ENCODE results near the gene COLEC12. TPM values are rescaled to one million over a fixed set of nuclear protein-coding genes. Genes with fewer than 3 reads are reported as not detected.

The COLEC12 gene
- total and polyA plus RNA-seq, 2 experiments from 2014 or later, result 23.2 to 28.3 TPM

GRCh38 chr18:377088-377487, 123.4 kb downstream of the COLEC12 start:
- no peaks in the 10 kb centered on the region for H3K36me3 ChIP-seq (replicated peaks; ENCODE audit: insufficient read depth, low read depth)
- no peak for DNase-seq (ENCODE audit: low spot score)
- H3K79me2 ChIP-seq, result peaks cover 2% of the 10 kb centered on the region
- H3K27ac ChIP-seq, result peak overlapping the region; percentile 33
- no peaks in the 10 kb centered on the region for H3K9me3 ChIP-seq (ENCODE audit: low read depth)
- no peak overlapping the region for H3K4me3 ChIP-seq
- H3K4me1 ChIP-seq (ENCODE audit: insufficient read depth), result no peaks in the 10 kb centered on the region
- H3K9me2 ChIP-seq (replicated peaks; ENCODE audit: insufficient read depth), result no peaks in the 10 kb centered on the region
- H4K20me1 ChIP-seq (ENCODE audit: insufficient read depth, poor library complexity, severe bottlenecking), result no peaks in the 10 kb centered on the region
- no peak for TF ChIP-seq EZH2 (IDR thresholded peaks at IDR 0.05; ENCODE audit: borderline replicate concordance)
- TF ChIP-seq EZH2phosphoT487 (IDR thresholded peaks at IDR 0.05; ENCODE audit: low read depth, severe bottlenecking, unreplicated experiment), result no peak
- TF ChIP-seq CTCF (IDR thresholded peaks at IDR 0.05; ENCODE audit: poor library complexity), result no peak
- no peak overlapping the region for H2AFZ ChIP-seq
- H3K27me3 ChIP-seq, result no peaks in the 10 kb centered on the region
- WGBS (ENCODE audit: low lambda C conversion rate, missing lambda C conversion rate), result 49% methylated on average over 10 of the region's 10 CpGs
- H3K4me2 ChIP-seq, result no peak overlapping the region

- H3K36me3 ChIP-seq (replicated peaks; ENCODE audit: insufficient read depth, low read depth), result no peaks in the 10 kb centered on the region
- TF ChIP-seq EZH2phosphoT487 (IDR thresholded peaks at IDR 0.05; ENCODE audit: low read depth, severe bottlenecking, unreplicated experiment) (no peak), CTCF (IDR thresholded peaks at IDR 0.05; ENCODE audit: poor library complexity) (no peak), EZH2 (IDR thresholded peaks at IDR 0.05; ENCODE audit: borderline replicate concordance) (no peak)
- no peaks in the 10 kb centered on the region for H4K20me1 ChIP-seq (ENCODE audit: insufficient read depth, poor library complexity, severe bottlenecking)
- no peak overlapping the region for H3K4me2 ChIP-seq
- WGBS (ENCODE audit: low lambda C conversion rate, missing lambda C conversion rate), result 85% methylated on average over 3 of the region's 3 CpGs
- peak overlapping the region; percentile 33 for H3K27ac ChIP-seq
- no peaks in the 10 kb centered on the region for H3K9me2 ChIP-seq (replicated peaks; ENCODE audit: insufficient read depth)
- H2AFZ ChIP-seq, result no peak overlapping the region
- peaks cover 4% of the 10 kb centered on the region for H3K4me1 ChIP-seq (ENCODE audit: insufficient read depth)
- DNase-seq (ENCODE audit: low spot score), result no peak
- peaks cover 2% of the 10 kb centered on the region for H3K79me2 ChIP-seq
- H3K4me3 ChIP-seq, result no peak overlapping the region
- no peaks in the 10 kb centered on the region for H3K9me3 ChIP-seq (ENCODE audit: low read depth)
- H3K27me3 ChIP-seq, result no peaks in the 10 kb centered on the region
These were observed 124.2 kb downstream of the COLEC12 start for GRCh38 chr18:376311-376710.

DNA sequence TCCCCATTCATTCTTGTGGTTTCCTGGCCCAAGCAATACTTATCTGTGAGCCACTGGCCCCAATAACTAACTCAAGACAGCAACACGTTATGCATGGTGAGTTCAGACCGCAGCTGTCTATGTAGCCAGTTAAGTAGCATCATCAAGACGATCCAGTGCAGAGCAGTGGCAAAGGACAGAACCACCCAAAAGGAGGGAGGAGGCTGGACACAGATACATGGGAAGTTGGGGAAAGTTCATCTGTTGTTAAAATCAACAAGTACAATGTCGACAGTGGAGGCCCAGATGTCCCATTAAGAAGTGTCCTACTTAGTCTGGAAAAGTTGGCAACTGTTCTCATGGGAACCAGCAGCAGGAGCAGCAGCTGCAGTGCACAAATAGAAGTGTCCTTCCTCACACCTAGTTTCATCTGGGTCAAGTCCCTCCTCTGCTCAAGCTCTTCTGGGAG, 125.8 kb downstream of the COLEC12 start:
- DNase-seq (ENCODE audit: low spot score), result no peak
- Histone ChIP-seq H3K27ac (no peak overlapping the region), H3K9me3 (ENCODE audit: low read depth) (no peaks in the 10 kb centered on the region), H4K20me1 (ENCODE audit: insufficient read depth, poor library complexity, severe bottlenecking) (no peaks in the 10 kb centered on the region), H3K4me1 (ENCODE audit: insufficient read depth) (peaks cover 17% of the 10 kb centered on the region), H3K79me2 (peaks cover 2% of the 10 kb centered on the region), H3K27me3 (no peaks in the 10 kb centered on the region), H3K4me3 (no peak overlapping the region), H3K4me2 (no peak overlapping the region), H3K36me3 (replicated peaks; ENCODE audit: insufficient read depth, low read depth) (no peaks in the 10 kb centered on the region), H2AFZ (no peak overlapping the region), H3K9me2 (replicated peaks; ENCODE audit: insufficient read depth) (no peaks in the 10 kb centered on the region)
- 83% methylated on average over 4 of the region's 4 CpGs for WGBS (ENCODE audit: low lambda C conversion rate, missing lambda C conversion rate)
- TF ChIP-seq CTCF (IDR thresholded peaks at IDR 0.05; ENCODE audit: poor library complexity) (no peak), EZH2phosphoT487 (IDR thresholded peaks at IDR 0.05; ENCODE audit: low read depth, severe bottlenecking, unreplicated experiment) (no peak), EZH2 (IDR thresholded peaks at IDR 0.05; ENCODE audit: borderline replicate concordance) (no peak)

DNA sequence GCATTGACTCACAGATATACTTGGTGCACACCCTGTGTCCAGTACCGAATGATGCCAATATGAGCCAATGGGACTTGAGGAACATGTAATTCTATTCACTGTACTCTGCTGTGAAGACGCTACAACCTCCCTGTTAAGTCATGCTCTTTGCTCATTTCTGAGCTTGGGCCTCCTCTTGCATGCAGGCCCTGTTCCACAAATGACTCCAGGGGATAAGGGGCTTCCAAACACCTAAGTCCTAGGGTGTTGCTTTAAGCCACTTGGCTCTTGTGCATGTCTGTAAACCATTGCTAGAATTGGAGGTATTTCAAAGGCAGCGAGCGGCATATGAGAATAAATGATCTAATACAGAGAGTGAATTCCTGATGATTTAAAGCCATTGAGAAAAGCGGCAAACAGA, 126.7 kb downstream of the COLEC12 start:
- H3K79me2 ChIP-seq, result peaks cover 2% of the 10 kb centered on the region
- 92% methylated on average over 5 of the region's 5 CpGs for WGBS (ENCODE audit: low lambda C conversion rate, missing lambda C conversion rate)

More for the DNA sequence above, 126.7 kb downstream of the COLEC12 start:
- H3K9me3 ChIP-seq (ENCODE audit: low read depth), result no peaks in the 10 kb centered on the region
- H3K27me3 ChIP-seq, result no peaks in the 10 kb centered on the region
- H3K9me2 ChIP-seq (replicated peaks; ENCODE audit: insufficient read depth), result no peaks in the 10 kb centered on the region
- TF ChIP-seq EZH2phosphoT487 (IDR thresholded peaks at IDR 0.05; ENCODE audit: low read depth, severe bottlenecking, unreplicated experiment) (no peak), CTCF (IDR thresholded peaks at IDR 0.05; ENCODE audit: poor library complexity) (no peak)
- no peaks in the 10 kb centered on the region for H4K20me1 ChIP-seq (ENCODE audit: insufficient read depth, poor library complexity, severe bottlenecking)
- H3K4me1 ChIP-seq (ENCODE audit: insufficient read depth), result peaks cover 17% of the 10 kb centered on the region
- no peak overlapping the region for H3K4me2 ChIP-seq
- no peak for DNase-seq (ENCODE audit: low spot score)
- no peak overlapping the region for H3K27ac ChIP-seq
- H2AFZ ChIP-seq, result no peak overlapping the region
- H3K36me3 ChIP-seq (replicated peaks; ENCODE audit: insufficient read depth, low read depth), result no peaks in the 10 kb centered on the region
- no peak overlapping the region for H3K4me3 ChIP-seq
